Urinary bladder (tissue), 4 donors: ENCODE data around the gene FANCF. TPM values are rescaled to one million over a fixed set of nuclear protein-coding genes. Genes with fewer than 3 reads are reported as not detected.

ENCODE experiments used
- DNase-seq: peaks from one replicate; pipeline ENCODE4 v3.0.0-alpha.2; 2015; ENCODE audit errors: extremely low spot score
- H3K27ac ChIP-seq: one replicate; pipeline ENCODE4 v1.5.1; 2013; ENCODE audit warnings: low read depth, mild to moderate bottlenecking, moderate library complexity
- H3K36me3 ChIP-seq: one replicate; pipeline ENCODE4 v1.6.1; 2013; ENCODE audit warnings: mild to moderate bottlenecking, moderate library complexity; ENCODE audit not compliant: insufficient read depth
- H3K4me1 ChIP-seq: one replicate; pipeline ENCODE4 v1.6.1; 2013; ENCODE audit warnings: mild to moderate bottlenecking, moderate library complexity; ENCODE audit not compliant: insufficient read depth
- H3K4me3 ChIP-seq: one replicate; pipeline ENCODE4 v1.5.1; 2013; ENCODE audit warnings: low read depth, low read length
- WGBS: extraction: QIAGEN DNeasy Blood & Tissue Kit; methylation state at CpG from one replicate; pipeline ENCODE4 v1.1.7; 2013; 5-methylcytosine and 5-hydroxymethylcytosine counted together
- polyA plus RNA-seq: library from polyadenylated mRNA; stranded (reverse); fragments of 200-250 nt; gene quantifications from one replicate; pipeline ENCODE4 v1.2.3, GENCODE V29; 2013
- total RNA-seq: library from RNA; depleted of rRNA; stranded (reverse); fragments of >200 nt; gene quantifications from one replicate; pipeline ENCODE4 v1.2.3, GENCODE V29; 2014
- donor health status: healthy with polysubstance abuse.
- donor health status: healthy.

FANCF gene
- total and polyA plus RNA-seq, 2 donors = 5.6 to 14.3 TPM

DNA sequence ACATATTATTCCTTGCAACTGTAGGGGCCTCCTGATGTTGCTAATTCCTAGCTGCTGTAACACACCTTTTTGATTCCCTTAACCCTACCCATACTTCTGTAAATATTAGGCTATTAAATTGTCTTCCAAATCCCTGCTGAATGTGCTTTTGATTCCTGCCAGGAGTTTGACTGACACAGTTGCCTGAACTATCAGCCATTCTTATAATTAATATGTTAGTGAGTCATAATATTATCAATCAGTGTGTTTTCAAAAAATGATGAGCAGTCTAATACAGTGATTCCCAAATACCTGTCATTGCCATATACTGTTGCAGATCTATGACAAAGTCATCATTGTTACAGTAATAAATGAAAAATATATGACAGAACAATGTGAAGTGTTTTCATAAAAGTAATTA is 15.9 kb upstream of the FANCF start:
- H3K27ac ChIP-seq = no peak overlapping the region
- H3K4me1 ChIP-seq = no peaks in the 10 kb centered on the region
- DNase-seq = no peak
- H3K36me3 ChIP-seq = no peaks in the 10 kb centered on the region
- H3K4me3 ChIP-seq = no peak overlapping the region

DNA sequence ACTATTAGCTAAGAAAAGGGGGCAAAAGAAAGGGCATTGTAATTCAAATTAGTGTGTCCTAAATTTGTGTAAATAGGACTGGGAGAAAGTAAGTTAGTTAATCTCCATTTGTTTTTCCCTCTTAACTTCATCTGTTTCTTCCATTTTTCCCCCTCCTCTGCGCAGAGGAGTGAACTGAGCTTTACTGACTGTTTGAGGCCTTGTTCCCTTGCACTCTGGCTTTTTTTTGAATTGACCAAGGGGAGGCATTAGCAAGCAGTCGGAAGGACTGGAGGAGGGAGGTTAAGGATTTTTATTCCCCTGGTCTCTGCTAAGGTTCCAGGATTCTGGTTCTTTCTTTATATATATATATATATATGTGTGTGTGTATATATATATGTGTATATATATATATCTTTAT is 15.2 kb upstream of the FANCF start:
- WGBS = 86% methylated on average over 2 of the region's 2 CpGs
- H3K27ac ChIP-seq = no peak overlapping the region
- no peak for DNase-seq

DNA sequence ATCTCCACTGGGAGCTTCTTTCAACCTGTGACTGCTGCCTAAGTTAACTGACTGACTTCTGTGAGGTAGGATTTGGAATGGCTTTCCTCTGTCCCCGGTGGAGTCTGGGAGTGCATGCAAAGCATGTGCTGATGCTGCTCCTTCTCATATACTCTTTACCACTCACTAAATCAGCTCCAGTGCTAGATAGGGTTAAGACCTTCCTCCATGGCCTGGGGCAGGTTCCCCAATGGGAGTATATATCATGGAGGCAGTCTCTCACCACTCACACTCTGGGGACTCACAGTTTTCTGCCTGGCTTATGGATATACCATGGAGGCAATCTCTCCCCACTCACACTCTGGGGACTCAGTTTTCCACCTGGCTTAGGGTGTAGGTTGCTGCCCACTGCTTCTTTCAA is 10.1 kb upstream of the FANCF start:
- DNase-seq = no peak
- 35% methylated on average over 1 of the region's 1 CpG for WGBS
- H3K4me3 ChIP-seq = no peak overlapping the region
- no peaks in the 10 kb centered on the region for H3K4me1 ChIP-seq
- H3K36me3 ChIP-seq = no peaks in the 10 kb centered on the region
- no peak overlapping the region for H3K27ac ChIP-seq

More for the DNA sequence above, 15.2 kb upstream of the FANCF start:
- Histone ChIP-seq H3K4me1 (no peaks in the 10 kb centered on the region), H3K4me3 (no peak overlapping the region), H3K36me3 (no peaks in the 10 kb centered on the region)

DNA sequence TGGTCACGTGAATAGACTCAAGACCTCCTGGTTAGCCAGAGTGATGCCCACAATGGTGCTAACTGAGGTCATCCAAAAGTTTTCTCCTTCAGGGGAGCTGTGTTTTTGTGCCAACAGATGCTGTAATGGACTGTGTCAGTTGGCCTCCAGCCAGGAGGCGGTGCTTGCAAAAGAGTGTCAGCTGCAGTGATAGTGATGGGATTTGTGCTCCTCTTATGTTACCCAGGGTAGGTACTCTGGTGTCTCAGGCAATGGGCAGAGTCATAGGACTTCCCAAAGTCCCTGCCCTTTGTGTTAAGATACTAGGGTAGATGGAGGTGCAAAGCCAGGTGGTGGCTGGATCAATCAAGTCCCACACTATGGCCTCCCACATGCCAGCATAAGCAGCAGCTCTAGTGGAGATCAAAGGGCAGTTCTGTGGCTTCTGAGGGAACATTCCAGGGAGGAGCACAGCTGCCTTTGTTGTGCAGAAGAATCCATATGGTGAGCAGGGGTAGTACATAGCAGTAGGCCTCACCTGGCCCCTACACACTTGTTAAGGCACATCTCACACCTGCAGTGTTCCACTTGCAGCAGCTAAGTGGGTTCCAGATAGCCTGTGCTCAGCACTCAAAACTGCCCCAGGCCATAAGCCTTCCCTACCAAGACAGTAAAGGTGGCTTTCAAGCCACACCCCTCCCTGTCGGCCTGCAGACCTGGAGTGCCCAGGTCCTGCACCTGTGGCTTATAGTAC is 9.4 kb upstream of the FANCF start:
- Histone ChIP-seq H3K4me1 (no peaks in the 10 kb centered on the region), H3K4me3 (no peak overlapping the region), H3K36me3 (no peaks in the 10 kb centered on the region), H3K27ac (no peak overlapping the region)
- 78% methylated on average over 3 of the region's 3 CpGs for WGBS
- no peak for DNase-seq

DNA sequence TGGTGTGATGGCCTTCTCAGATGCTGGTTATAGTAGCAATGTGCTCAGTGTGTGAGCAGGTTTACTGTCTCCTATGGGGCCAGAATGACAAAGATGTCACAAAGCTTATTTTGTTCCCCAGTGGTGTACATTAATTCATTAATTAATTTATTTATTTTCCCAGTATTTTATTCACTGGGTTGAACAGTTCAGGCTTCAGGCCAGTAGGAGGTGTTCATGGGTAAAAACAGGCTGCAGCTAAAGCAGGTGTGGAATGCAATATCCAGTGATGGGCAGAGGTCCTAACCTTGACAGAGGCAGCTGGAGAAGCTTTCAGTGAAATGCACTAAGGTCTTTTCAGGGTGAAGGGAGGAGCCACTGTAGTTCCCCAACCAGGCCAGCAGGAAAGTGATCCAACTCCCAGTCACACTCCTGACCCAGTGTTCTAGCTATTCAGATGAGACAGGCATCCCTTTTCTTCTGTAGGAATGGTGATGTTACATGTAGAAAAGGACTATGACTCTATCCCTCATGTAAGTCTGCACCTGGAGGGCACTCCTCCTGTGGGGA is 7.8 kb upstream of the FANCF start:
- DNase-seq = no peak
- H3K27ac ChIP-seq = no peak overlapping the region
- H3K36me3 ChIP-seq = no peaks in the 10 kb centered on the region
- H3K4me1 ChIP-seq = no peaks in the 10 kb centered on the region
- no peak overlapping the region for H3K4me3 ChIP-seq

DNA sequence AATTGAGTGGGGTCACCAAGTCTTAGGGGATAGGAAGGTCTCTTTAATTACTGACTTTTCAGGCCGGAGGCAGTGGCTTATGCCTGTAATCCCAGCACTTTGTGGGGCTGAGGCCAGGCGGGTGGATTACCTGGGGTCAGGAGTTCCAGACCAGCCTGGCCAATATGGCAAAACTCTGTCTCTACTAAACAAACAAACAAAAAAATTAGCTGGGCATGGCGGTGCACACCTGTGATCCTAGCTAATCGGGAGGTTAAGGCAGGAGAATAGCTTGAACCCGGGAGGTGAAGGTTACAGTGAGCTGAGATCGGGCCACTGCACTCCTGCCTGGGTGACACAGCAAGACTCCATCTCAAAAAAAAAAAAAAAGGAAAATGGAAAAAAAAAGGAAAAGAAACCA is 1.8 kb upstream of the FANCF start:
- Histone ChIP-seq H3K4me1 (no peaks in the 10 kb centered on the region), H3K27ac (no peak overlapping the region), H3K4me3 (no peak overlapping the region), H3K36me3 (no peaks in the 10 kb centered on the region)
- WGBS = 87% methylated on average over 6 of the region's 6 CpGs
- DNase-seq = no peak

DNA sequence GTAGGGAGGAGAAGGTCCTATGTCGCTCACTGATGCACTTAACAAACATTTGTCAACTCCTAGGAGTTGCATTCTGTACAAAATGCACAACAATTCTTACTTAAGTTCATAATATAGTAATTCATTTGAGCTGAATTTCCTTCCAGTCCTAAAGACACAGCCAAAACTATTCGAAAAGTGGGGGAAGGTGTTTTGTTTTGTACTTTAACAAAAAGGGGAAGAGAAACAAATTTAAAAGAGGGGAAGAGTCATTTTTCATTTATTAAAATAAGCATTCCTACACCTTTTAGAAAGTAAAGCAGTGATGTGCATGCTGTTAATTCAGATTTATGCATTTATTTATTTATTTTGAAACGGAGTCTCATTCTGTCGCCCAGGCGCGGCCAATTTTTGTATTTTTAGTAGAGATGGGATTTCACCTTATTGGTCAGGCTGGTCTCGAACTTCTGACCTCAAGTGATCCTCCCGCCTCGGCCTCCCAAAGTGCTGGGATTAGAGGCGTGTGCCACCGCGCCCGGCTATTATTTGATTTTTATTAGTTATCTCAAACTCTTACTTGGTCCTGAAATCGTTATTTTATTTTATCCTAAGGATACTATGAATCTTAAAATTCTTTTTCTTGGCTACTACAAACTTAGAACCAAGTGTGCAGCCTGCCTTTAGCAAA is 1.1 kb upstream of the FANCF start:
- Histone ChIP-seq H3K4me1 (no peaks in the 10 kb centered on the region), H3K36me3 (no peaks in the 10 kb centered on the region), H3K27ac (no peak overlapping the region), H3K4me3 (no peak overlapping the region)
- WGBS = 93% methylated on average over 14 of the region's 14 CpGs
- no peak for DNase-seq

DNA sequence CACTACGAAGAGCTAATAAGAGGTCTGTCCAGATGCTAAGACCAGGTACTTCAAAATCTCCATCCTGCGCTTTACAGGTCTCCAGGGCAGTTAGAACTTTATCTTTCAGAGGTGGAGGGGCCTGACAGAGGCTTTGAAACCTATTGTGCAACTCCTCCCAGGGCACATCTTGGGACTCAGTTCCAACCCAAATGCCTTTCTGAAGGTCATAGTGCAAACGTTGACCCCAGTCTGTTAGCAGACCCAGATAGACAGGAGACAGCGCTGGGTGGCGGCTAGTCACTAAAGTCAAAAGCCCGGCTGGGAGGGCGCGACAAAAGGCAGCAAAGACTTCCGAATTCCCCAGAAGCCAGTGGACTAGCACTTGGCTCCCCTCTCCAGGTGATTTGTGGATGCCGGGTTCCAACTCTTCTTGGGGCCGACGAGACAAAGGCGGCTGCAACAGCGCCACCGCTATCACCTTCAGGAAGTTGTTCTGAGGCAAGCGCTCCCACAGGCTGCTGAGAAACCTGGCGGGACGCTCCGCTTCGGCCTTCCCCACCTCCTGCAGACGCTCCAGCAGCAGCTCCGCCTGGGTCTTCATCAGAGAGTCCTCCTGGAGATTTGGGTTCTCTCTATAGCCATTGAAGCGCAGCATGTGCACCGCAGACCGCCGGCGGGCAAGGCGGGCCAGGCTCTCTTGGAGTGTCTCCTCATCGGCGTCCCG is 728 bp downstream of the FANCF start:
- peak overlapping the region; percentile 83 for H3K27ac ChIP-seq
- peak; percentile 33 for DNase-seq
- no peaks in the 10 kb centered on the region for H3K4me1 ChIP-seq
- H3K4me3 ChIP-seq = peak overlapping the region; percentile 68
- 4% methylated on average over 31 of the region's 31 CpGs for WGBS
- no peaks in the 10 kb centered on the region for H3K36me3 ChIP-seq

DNA sequence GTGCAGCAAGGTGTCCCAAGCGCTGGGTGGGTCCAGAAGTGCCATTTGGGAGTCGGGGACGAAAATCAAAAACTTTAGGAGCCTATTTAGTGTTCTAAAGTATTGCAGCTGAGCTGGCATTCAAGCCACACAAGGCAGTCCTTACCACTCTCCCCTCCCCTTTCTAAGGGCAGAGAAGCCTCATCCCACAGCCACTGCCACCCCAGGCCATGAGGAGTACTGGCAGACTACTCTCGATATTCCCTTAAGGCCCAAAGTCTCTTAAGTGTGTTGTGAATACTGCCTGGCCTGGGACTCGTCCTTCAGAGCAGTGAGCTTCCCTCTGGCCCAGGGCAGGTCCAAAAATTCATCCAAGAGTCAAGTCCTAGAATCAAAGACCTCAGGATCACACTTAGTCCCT is 7.8 kb downstream of the FANCF start:
- Histone ChIP-seq H3K4me1 (no peaks in the 10 kb centered on the region), H3K4me3 (no peak overlapping the region), H3K27ac (no peak overlapping the region), H3K36me3 (no peaks in the 10 kb centered on the region)
- 89% methylated on average over 5 of the region's 5 CpGs for WGBS
- DNase-seq = no peak

DNA sequence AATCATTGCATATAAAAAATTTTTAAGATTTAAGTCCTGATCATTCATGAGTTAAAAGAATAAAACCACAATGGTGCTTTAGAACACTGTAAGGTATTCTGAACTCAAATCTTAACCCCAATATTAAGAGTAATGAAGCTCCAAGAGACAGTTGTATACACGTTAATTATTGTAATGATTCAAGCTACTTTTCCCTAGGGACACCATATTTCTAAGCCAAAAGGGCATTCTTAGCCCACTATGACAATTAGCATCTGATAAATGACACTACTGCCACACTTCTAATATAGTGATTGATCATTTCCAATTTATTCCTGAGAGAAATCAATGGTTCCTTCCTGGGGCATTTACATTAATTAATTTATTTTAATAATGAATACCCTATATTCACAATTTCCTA is 21.7 kb downstream of the FANCF start:
- WGBS = 53% methylated on average over 1 of the region's 1 CpG
- Histone ChIP-seq H3K4me1 (no peaks in the 10 kb centered on the region), H3K4me3 (no peak overlapping the region), H3K27ac (no peak overlapping the region), H3K36me3 (no peaks in the 10 kb centered on the region)
- DNase-seq = no peak

DNA sequence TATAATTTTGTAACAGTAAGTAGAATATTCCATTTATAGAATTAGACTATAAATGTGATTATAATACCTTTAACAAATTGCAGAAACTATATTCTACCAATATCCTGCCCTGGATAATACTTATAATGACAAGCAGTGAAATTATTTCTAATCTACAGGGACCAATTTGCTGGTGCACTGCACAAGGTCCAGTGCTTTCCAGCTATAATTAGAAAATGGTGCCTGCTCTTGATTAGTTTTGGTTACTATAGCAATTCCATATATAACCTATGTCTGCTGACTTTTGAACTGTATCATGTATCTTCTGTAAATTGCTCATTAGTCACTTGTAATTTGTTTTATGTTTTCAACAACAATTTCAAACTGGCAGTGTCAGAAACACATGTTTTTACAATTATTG is 23.1 kb downstream of the FANCF start:
- Histone ChIP-seq H3K4me3 (no peak overlapping the region), H3K4me1 (no peaks in the 10 kb centered on the region), H3K36me3 (no peaks in the 10 kb centered on the region), H3K27ac (no peak overlapping the region)
- DNase-seq = no peak

DNA sequence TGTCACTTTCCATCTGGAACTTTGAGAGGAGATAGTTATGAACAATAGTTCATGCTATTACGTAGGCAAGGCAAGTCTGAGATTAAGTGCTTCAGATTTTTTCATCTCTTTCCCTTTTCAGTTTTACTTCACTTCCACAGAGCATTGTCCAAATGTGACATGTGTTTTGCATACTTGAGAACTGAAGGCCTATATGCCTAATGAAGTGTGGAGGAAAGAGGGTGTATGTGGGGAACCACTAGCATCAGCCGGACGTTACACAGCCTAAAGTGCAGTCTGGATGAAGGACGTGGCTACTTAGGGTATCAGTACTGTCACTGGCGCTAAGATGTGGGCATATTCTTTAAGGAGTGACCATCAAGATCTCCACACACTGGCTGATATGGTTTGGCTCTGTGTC is 26.2 kb downstream of the FANCF start:
- Histone ChIP-seq H3K4me1 (no peaks in the 10 kb centered on the region), H3K36me3 (no peaks in the 10 kb centered on the region), H3K27ac (no peak overlapping the region), H3K4me3 (no peak overlapping the region)
- 86% methylated on average over 5 of the region's 5 CpGs for WGBS
- DNase-seq = no peak

DNA sequence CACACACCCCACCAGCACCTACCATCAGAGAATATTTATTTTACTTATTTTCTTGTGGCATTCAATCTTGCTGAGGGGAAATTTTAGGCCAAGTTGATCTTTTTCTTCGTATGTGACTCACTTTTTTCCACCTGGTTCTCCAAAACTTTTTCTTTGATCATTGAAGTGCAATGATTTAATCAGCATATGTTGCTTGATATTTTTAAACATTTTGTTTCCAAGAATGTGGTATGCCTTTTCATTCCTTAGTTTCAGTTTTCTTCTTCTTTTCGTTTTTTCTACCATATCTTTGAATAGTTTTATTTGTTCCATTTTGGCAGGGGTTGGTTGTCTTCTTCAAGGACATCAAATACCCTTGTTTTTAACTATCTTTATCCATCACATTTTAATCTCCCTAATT is 28.6 kb downstream of the FANCF start:
- H3K36me3 ChIP-seq = no peaks in the 10 kb centered on the region
- no peak for DNase-seq
- no peak overlapping the region for H3K27ac ChIP-seq
- H3K4me3 ChIP-seq = no peak overlapping the region
- H3K4me1 ChIP-seq = no peaks in the 10 kb centered on the region
- WGBS = 74% methylated on average over 2 of the region's 2 CpGs

DNA sequence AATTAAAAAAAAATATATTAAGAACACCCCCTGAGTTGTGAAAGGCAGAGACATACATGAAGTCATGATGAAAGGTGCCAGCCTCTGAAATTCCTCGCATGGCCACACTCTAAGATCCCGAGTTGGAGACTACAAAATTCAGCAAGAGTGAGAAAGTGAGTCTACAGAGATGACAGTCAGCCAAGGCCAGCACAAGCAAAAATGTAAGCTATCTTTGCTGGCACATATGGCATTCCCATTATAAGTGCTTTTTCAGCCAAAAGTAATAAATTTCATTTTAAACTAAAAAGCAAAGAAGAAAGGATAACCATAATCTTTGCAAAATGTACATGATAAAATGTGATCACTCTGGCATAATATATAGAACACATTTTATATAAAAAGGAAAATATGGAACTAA is 40.6 kb downstream of the FANCF start:
- DNase-seq = no peak
- H3K27ac ChIP-seq = no peak overlapping the region
- H3K4me3 ChIP-seq = no peak overlapping the region
- WGBS = 69% methylated on average over 2 of the region's 2 CpGs
- H3K36me3 ChIP-seq = no peaks in the 10 kb centered on the region
- no peaks in the 10 kb centered on the region for H3K4me1 ChIP-seq
